ENCODE measurements around the gene NRG2. TPM values are rescaled to one million over a fixed set of nuclear protein-coding genes. Genes with fewer than 3 reads are reported as not detected.

The NRG2 gene
- total and polyA plus RNA-seq, 11 donors = 0.72 to 4.8 (median 3.4) TPM

GRCh38 chr5:140010798-140011197, 32.3 kb downstream of the NRG2 start:
- 79 to 87% (median 84%) methylated on average over 3 of the region's 3 CpGs for WGBS, 4 donors
- peak; percentile 10 to 70 (median 45) for ATAC-seq
- peak overlapping the region; percentile 50 to 84 (median 75) for H3K27ac ChIP-seq

DNA sequence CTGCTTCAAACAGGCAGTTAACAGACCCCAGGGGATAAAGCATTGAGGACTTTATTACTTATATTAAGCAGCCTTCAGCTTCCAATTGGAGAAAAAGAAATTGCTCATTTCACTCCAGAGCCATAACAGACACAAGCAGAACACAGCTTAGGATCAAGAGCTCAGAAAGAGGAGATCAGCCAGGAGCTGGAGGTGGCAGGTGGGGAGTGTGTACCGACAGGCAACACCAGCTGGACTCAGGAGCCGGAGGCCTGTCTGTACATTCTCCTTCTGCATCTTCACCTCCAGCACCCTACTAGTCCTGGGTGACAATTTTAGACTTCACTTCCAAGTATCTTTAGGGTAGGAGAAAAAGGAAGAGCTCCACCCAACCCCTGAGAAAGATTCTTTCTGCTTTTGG, 35.8 kb downstream of the NRG2 start:
- DNase-seq (no peak), ATAC-seq (no peak)
- intact Hi-C loops (cut with DNase I) = no loop called here
- no peaks in the 10 kb centered on the region for H3K9me3 ChIP-seq
- no peaks in the 10 kb centered on the region for H3K36me3 ChIP-seq
- no peaks in the 10 kb centered on the region for H3K27me3 ChIP-seq
- TF ChIP-seq, protein P1, sequence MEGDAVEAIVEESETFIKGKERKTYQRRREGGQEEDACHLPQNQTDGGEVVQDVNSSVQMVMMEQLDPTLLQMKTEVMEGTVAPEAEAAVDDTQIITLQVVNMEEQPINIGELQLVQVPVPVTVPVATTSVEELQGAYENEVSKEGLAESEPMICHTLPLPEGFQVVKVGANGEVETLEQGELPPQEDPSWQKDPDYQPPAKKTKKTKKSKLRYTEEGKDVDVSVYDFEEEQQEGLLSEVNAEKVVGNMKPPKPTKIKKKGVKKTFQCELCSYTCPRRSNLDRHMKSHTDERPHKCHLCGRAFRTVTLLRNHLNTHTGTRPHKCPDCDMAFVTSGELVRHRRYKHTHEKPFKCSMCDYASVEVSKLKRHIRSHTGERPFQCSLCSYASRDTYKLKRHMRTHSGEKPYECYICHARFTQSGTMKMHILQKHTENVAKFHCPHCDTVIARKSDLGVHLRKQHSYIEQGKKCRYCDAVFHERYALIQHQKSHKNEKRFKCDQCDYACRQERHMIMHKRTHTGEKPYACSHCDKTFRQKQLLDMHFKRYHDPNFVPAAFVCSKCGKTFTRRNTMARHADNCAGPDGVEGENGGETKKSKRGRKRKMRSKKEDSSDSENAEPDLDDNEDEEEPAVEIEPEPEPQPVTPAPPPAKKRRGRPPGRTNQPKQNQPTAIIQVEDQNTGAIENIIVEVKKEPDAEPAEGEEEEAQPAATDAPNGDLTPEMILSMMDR (IDR thresholded peaks at IDR 0.05) = no peak
- TF ChIP-seq POLR2A (IDR thresholded peaks at IDR 0.05) = no peak
- WGBS, 4 donors = 57 to 87% (median 79%) methylated on average over 2 of the region's 2 CpGs
- peaks cover 0 to 64% (median 24%) of the 10 kb centered on the region in 12 donors for H3K4me1 ChIP-seq
- no peak overlapping the region for H3K4me3 ChIP-seq
- H3K27ac ChIP-seq = peak overlapping the region in 8 of 12 donors; percentile 1 to 80 (median 40)

More at GRCh38 chr5:140010798-140011197, 32.3 kb downstream of the NRG2 start:
- Histone ChIP-seq H3K9me3 (no peaks in the 10 kb centered on the region), H3K27me3 (peaks cover 0 to 6% (median 0%) of the 10 kb centered on the region in 9 donors), H3K4me3 (no peak overlapping the region), H3K36me3 (no peaks in the 10 kb centered on the region), H3K4me1 (peaks cover 0 to 31% (median 12%) of the 10 kb centered on the region in 12 donors)
- intact Hi-C loops (cut with DNase I) = no loop called here
- no peak for DNase-seq
- TF ChIP-seq POLR2A (IDR thresholded peaks at IDR 0.05) = no peak
- TF ChIP-seq, protein P1 (IDR thresholded peaks at IDR 0.05) = no peak

- intact Hi-C loops (cut with DNase I) = no loop called here
- H3K4me3 ChIP-seq = no peak overlapping the region
- TF ChIP-seq, protein P1 (IDR thresholded peaks at IDR 0.05) = no peak
- no peak for TF ChIP-seq POLR2A (IDR thresholded peaks at IDR 0.05)
- peak in 1 of 4 donors; percentile 18 for ATAC-seq
- peak overlapping the region in 5 of 12 donors; percentile 24 to 79 (median 34) for H3K27ac ChIP-seq
- no peaks in the 10 kb centered on the region for H3K9me3 ChIP-seq
- peaks cover 0 to 60% (median 14%) of the 10 kb centered on the region in 12 donors for H3K4me1 ChIP-seq
- no peak for DNase-seq
- 77 to 84% (median 78%) methylated on average over 4 of the region's 4 CpGs for WGBS, 4 donors
- no peaks in the 10 kb centered on the region for H3K36me3 ChIP-seq
- no peaks in the 10 kb centered on the region for H3K27me3 ChIP-seq
Observed at GRCh38 chr5:140005145-140005591, 37.9 kb downstream of the NRG2 start.

DNA sequence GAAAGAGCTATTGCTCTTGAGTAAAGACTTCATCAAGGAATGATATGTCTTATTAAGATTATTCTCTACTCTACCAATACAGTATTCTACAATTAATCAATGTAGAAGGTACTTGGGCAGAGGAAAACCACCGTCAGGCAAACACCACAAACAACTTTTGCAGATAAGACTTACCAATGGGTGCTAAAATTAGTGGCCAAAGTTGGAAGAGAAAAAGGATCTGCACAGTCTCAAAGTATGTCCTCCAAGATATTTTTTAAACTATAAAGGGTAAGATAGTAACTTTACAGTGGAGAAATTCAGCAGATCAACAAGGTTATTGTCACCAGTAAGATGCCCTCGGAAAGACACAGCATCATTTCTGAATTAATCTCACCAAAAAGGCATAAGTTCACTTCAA, 38.9 kb downstream of the NRG2 start:
- intact Hi-C loops (cut with DNase I) = loop anchor here in 4 of 10 donors (5.0 kb wide), 1 partner anchor 38 kb away; the partner anchor contains the start of gene NRG2 (in 4 of the 4)
- Histone ChIP-seq H3K4me3 (no peak overlapping the region), H3K27me3 (no peaks in the 10 kb centered on the region), H3K27ac (peak overlapping the region in 8 of 12 donors; percentile 3 to 79 (median 52)), H3K36me3 (no peaks in the 10 kb centered on the region), H3K4me1 (peaks cover 0 to 67% (median 14%) of the 10 kb centered on the region in 12 donors), H3K9me3 (no peaks in the 10 kb centered on the region)
- TF ChIP-seq POLR2A (IDR thresholded peaks at IDR 0.05) = no peak
- 38 to 56% (median 50%) methylated on average over 2 of the region's 2 CpGs for WGBS, 4 donors
- peak in 1 of 4 donors; percentile 25 for ATAC-seq
- DNase-seq = no peak
